Activated CD8-positive, alpha-beta T cell treated with anti-CD3 and anti-CD28 coated beads, Interleukin-2, amount 10 ng/mL, durations not matched to agents 7 days and 5 days (primary cell): ENCODE results near the gene NOSIP. TPM values are rescaled to one million over a fixed set of nuclear protein-coding genes. Genes with fewer than 3 reads are reported as not detected.

Source experiments
- ATAC-seq: fragments of 150-1000 bp; cut with Tn5 transposase; one replicate; pipeline ENCODE4 v1.10.0; 2021; ENCODE audit warnings: moderate library complexity
- CTCF ChIA-PET: fragments of 350-600 bp; sonication (Branson Sonifier 250); formaldehyde crosslinking; loops from one replicate; lab custom pipeline; 2021; ENCODE audit warnings: antibody characterized with exemption; lab: Charles Lee
- POLR2A ChIA-PET: fragments of 350-600 bp; sonication (Branson Sonifier 250); formaldehyde crosslinking; loops from one replicate; lab custom pipeline; 2021; ENCODE audit warnings: antibody characterized with exemption; lab: Charles Lee
- DNase-seq: peaks from one replicate; pipeline ENCODE4 v3.0.0-alpha.2; 2020
- H3K27ac Mint-ChIP-seq: one replicate; pipeline ENCODE4 v1.8.0; 2021; ENCODE audit warnings: mild to moderate bottlenecking, mixed read lengths
- H3K27me3 Mint-ChIP-seq: one replicate; pipeline ENCODE4 v1.8.0; 2021; ENCODE audit warnings: low read depth, mixed read lengths
- H3K36me3 Mint-ChIP-seq: one replicate; pipeline ENCODE4 v1.8.0; 2021; ENCODE audit warnings: low read depth, mixed read lengths
- H3K4me1 Mint-ChIP-seq: one replicate; pipeline ENCODE4 v1.8.0; 2021; ENCODE audit warnings: low read depth, mixed read lengths
- H3K4me3 Mint-ChIP-seq: one replicate; pipeline ENCODE4 v1.8.0; 2021; ENCODE audit warnings: mild to moderate bottlenecking, mixed read lengths
- H3K9me3 Mint-ChIP-seq: one replicate; pipeline ENCODE4 v1.8.0; 2022; ENCODE audit warnings: mixed read lengths; ENCODE audit not compliant: insufficient read depth
- total RNA-seq, 2 experiments: library from RNA; stranded (reverse); gene quantifications; one replicate each; pipeline ENCODE4 v1.2.3, GENCODE V29; 2021

NOSIP gene
- total RNA-seq, 2 experiments from 2014 or later = 147 to 159 TPM

DNA sequence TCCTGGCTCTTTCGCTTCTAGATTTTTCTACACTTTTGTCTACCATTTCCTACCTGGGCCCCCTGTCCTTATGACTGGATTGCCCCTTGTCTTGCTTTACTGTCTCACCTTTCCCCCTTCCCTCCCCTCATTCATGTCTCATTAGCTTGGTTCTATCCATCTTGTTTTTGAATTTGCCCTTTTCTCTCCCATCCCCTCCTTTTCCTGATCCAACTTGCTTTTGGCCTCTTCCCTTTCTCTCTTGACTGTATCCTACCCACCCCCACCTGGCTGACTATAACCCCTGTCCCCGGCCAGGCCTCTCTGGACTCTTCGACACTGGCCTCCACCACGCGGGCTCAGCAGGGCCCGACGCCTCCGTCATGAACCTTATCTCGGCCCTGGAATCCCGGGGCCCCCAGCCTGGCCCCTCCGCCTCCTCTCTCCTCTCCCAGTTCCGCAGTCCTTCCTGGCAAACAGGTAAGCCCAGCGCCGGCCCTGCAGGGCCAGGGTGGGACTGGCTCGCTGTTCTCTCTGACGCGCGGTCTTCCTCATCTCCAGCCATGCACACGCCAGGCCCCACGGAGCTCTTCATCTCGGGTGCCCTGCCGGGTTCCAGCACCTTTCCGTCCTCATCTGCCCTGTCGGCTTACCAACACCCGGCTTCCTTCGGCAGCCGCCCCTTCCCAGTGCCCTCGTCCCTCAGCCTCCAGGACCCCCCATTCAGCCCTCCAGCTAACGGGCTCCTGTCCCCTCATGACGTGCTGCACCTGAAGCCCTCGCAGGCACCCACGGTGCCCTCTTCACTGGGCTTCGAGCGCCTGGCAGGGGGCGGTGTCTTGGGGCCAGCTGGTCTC lies 14.0 kb upstream of the NOSIP start:
- peaks cover 30% of the 10 kb centered on the region for H3K36me3 Mint-ChIP-seq
- no peaks in the 10 kb centered on the region for H3K27me3 Mint-ChIP-seq
- no peak for DNase-seq
- H3K9me3 Mint-ChIP-seq = no peaks in the 10 kb centered on the region
- H3K27ac Mint-ChIP-seq = peak overlapping the region; percentile 82
- CTCF ChIA-PET = interaction anchor here (1.5 kb wide), 1 partner anchor 84 kb away, joined by 4 read pairs; no protein-coding TSS in a partner anchor
- H3K4me3 Mint-ChIP-seq = peak overlapping the region; percentile 80
- ATAC-seq = no peak
- peaks cover 27% of the 10 kb centered on the region for H3K4me1 Mint-ChIP-seq
- POLR2A ChIA-PET = interaction anchor here (1.7 kb wide), 1 partner anchor 14 kb away, joined by 4 read pairs; the partner anchor contains the start of gene NOSIP

DNA sequence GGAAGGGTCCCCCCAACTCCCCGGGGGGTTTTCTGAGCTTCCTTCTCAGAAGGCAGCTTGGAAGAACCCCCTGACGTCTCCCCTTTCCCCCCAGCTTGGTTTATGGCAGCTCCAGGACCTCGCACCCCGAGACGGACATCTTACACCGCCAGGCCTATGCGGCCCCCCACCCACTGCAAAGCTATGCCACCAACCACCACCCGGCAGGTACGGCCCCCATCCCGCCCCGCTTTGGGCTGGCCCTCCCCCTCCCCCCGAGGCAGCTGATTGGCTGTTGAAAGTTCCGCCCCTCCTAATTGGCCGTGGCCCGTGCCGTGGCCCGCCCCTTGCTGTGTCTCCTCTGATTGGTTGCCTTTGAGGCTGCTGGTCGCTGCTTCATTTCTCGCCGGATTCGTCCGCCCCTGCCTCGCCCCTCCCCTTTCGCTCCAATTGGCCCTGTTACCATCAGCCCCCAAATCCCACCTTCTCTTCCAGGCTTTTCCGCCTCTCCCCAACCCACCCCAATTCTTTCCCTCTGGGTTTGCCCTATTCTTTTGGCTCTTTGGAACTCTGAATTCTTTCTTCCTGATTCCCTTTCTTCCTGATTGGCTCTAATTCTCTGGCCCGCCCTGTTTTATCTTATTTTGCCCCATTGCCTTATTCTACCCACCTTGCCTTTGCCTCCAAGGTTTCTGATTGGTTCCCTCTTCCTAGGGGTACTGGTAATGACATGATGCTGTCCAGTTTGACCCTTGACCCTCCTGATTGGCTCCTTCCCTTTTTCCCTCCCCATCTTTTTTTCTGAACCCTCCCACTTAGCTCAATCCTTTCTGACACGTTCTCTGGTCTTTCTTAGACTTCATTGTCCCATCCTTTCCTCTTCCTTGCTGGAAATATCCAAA lies 13.1 kb upstream of the NOSIP start:
- Mint-ChIP-seq H3K4me3 (peak overlapping the region; percentile 80), H3K4me1 (peaks cover 31% of the 10 kb centered on the region), H3K9me3 (no peaks in the 10 kb centered on the region), H3K27me3 (peaks cover 2% of the 10 kb centered on the region), H3K27ac (peak overlapping the region; percentile 82), H3K36me3 (peaks cover 26% of the 10 kb centered on the region)
- CTCF ChIA-PET = interaction anchor here (0.9 to 1.5 kb wide), 3 partner anchors 23 to 85 kb away, joined by 4 to 5 read pairs (median 4); no protein-coding TSS in a partner anchor
- POLR2A ChIA-PET = interaction anchor here (1.1 to 1.7 kb wide), 3 partner anchors 13 to 72 kb away, joined by 3 to 4 read pairs (median 4); partner anchors contain the start of genes BCL2L12, IRF3, NOSIP and RRAS
- DNase-seq = peak; percentile 96
- ATAC-seq = peak; percentile 57

DNA sequence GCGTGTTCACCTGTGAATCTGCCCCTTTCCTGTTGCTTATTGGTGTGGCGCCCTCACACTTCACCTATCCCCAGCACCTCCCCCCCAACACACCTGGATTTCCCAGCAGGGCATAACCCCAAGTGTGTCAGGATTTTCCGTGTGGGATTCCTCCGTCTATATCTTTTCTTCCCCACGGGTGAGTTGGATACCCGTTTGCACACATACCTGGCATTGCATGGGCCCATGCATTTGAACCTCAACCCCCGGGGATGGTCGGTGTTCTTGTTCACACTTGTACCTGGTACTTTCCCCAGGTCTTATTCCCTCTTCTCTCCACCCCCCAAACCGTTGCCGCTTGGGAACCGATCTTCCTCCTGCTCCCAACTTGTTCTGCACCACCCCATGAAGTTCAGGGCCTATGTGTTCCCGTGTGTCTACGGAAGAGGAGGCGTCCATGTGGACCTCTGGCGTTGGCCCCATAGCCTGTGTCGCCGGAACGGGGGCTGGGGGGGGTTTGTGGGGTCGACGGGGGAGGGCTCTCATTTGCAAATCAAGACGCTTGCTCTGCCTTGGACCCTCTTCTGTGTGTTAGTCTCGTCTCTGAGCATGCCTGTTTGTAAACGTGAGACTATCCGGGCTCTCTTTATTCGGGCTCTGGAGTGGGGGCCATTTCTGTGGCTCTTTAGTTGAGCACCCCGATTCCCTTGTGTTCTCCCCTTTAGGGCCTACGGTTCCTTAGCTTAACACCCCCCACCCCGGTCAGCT lies 12.3 kb upstream of the NOSIP start:
- POLR2A ChIA-PET = interaction anchor here (1.1 to 3.6 kb wide), 5 partner anchors 12 to 73 kb away, joined by 3 to 18 read pairs (median 4); partner anchors contain the start of genes BCL2L12, IRF3, NOSIP and RRAS
- Mint-ChIP-seq H3K36me3 (peaks cover 21% of the 10 kb centered on the region), H3K27ac (peak overlapping the region; percentile 82), H3K4me3 (peak overlapping the region; percentile 80), H3K4me1 (peaks cover 31% of the 10 kb centered on the region), H3K9me3 (no peaks in the 10 kb centered on the region), H3K27me3 (peaks cover 2% of the 10 kb centered on the region)
- CTCF ChIA-PET = interaction anchor here (0.9 to 1.5 kb wide), 3 partner anchors 22 to 86 kb away, joined by 4 to 5 read pairs (median 4); no protein-coding TSS in a partner anchor
- no peak for ATAC-seq
- DNase-seq = peak; percentile 43

- ChIA-PET CTCF (interaction anchor here (1.0 kb wide), 1 partner anchor 175 kb away, joined by 3 read pairs; the partner anchor contains the start of gene AP2A1), POLR2A (interaction anchor here (0.9 to 3.6 kb wide), 4 partner anchors 12 to 86 kb away, joined by 3 to 18 read pairs (median 6); partner anchors contain the start of genes NOSIP, PRMT1, RRAS and SCAF1)
- peak overlapping the region; percentile 80 for H3K4me3 Mint-ChIP-seq
- DNase-seq (peak; percentile 64), ATAC-seq (no peak)
- peak overlapping the region; percentile 83 for H3K27ac Mint-ChIP-seq
- peaks cover 2% of the 10 kb centered on the region for H3K27me3 Mint-ChIP-seq
- H3K36me3 Mint-ChIP-seq = peaks cover 21% of the 10 kb centered on the region
- peaks cover 31% of the 10 kb centered on the region for H3K4me1 Mint-ChIP-seq
- H3K9me3 Mint-ChIP-seq = no peaks in the 10 kb centered on the region
Measured at GRCh38 chr19:49591731-49592485, 11.6 kb upstream of the NOSIP start.

GRCh38 chr19:49590971-49591730 lies 10.8 kb upstream of the NOSIP start, which contains the start of gene PRR12:
Gene PRR12, plus strand, starts transcription at chr19:49591182. Its CDS starts 473 bp downstream, at chr19:49591655.
- POLR2A ChIA-PET = interaction anchor here (0.9 to 3.6 kb wide), 8 partner anchors 11 to 284 kb away, joined by 3 to 41 read pairs (median 4); partner anchors contain the start of genes NOSIP, PRMT1, PRRG2 and RRAS
- no peaks in the 10 kb centered on the region for H3K9me3 Mint-ChIP-seq
- DNase-seq = peak; percentile 76
- peaks cover 2% of the 10 kb centered on the region for H3K27me3 Mint-ChIP-seq
- H3K27ac Mint-ChIP-seq = peak within 1 kb of the TSS; percentile 92
- H3K4me1 Mint-ChIP-seq = peaks cover 31% of the 10 kb centered on the region
- H3K36me3 Mint-ChIP-seq = peaks cover 21% of the 10 kb centered on the region
- CTCF ChIA-PET = interaction anchor here (1.0 to 1.5 kb wide), 4 partner anchors 86 to 278 kb away, joined by 3 to 10 read pairs (median 4); partner anchors contain the start of genes AP2A1 and PRMT1
- H3K4me3 Mint-ChIP-seq = peak within 1 kb of the TSS; percentile 80
- ATAC-seq = peak; percentile 27

GRCh38 chr19:49590071-49590970 lies 10.0 kb upstream of the NOSIP start:
- ChIA-PET CTCF (interaction anchor here (0.7 to 1.5 kb wide), 8 partner anchors 10 to 279 kb away, joined by 3 to 10 read pairs (median 4); partner anchors contain the start of genes NOSIP, PRMT1 and RRAS), POLR2A (interaction anchor here (0.6 to 3.6 kb wide), 7 partner anchors 11 to 1214 kb away, joined by 3 to 41 read pairs (median 5); partner anchors contain the start of genes NOSIP, PRMT1, PRRG2 and RRAS)
- DNase-seq = peak; percentile 98
- Mint-ChIP-seq H3K27me3 (peaks cover 2% of the 10 kb centered on the region), H3K4me3 (peak overlapping the region; percentile 80), H3K27ac (peak overlapping the region; percentile 92), H3K36me3 (peaks cover 21% of the 10 kb centered on the region), H3K9me3 (no peaks in the 10 kb centered on the region), H3K4me1 (peaks cover 31% of the 10 kb centered on the region)
- ATAC-seq = peak; percentile 85

- ATAC-seq (no peak), DNase-seq (peak; percentile 35)
- Mint-ChIP-seq H3K27me3 (peaks cover 2% of the 10 kb centered on the region), H3K9me3 (no peaks in the 10 kb centered on the region), H3K36me3 (peaks cover 16% of the 10 kb centered on the region), H3K27ac (peak overlapping the region; percentile 35), H3K4me3 (no peak overlapping the region), H3K4me1 (peaks cover 30% of the 10 kb centered on the region)
- CTCF ChIA-PET = interaction anchor here (0.7 to 1.5 kb wide), 7 partner anchors 9 to 280 kb away, joined by 3 to 10 read pairs (median 3); partner anchors contain the start of genes NOSIP, PRMT1 and RRAS
- POLR2A ChIA-PET = interaction anchor here (0.6 to 3.6 kb wide), 6 partner anchors 10 to 1215 kb away, joined by 3 to 41 read pairs (median 6); partner anchors contain the start of genes NOSIP, PRMT1, PRRG2 and RRAS
Measured at GRCh38 chr19:49589502-49589905, 9.1 kb upstream of the NOSIP start.

DNA sequence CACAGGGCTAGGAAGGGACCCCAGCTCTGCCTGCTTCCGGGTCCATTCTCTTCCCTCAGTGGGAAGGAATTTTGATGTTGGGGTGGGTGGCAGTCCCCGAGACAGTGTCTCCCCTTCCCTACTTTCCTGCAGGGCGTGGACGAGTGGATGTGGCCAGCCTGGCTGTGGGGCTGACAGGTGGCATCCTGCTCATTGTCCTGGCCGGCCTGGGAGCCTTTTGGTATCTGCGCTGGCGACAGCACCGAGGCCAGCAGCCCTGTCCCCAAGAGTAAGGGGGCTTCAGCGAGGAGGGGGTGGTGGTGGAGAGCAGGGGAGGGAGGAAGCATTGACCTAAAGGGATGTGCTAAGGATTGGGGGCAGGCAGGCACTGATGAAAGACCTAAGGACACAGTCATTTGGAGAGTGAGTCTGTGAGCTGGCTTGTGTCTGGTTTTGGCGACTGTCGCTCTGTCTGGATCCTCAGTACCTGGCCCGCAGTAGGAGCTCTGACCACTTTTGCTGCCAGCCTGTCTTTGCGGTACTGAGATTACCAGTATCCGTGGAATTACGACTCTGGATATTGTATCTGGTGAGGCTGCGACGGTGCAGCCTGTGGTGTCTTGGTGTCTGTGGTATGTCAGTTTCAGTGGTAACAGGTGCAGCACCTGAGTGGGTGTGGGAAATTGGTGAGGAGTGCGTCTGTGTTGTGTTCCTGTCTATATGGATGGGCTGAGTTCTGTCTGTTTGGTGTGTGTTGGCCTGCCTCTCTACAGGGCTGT lies 8.2 kb upstream of the NOSIP start:
- Mint-ChIP-seq H3K9me3 (no peaks in the 10 kb centered on the region), H3K27ac (peak overlapping the region; percentile 12), H3K4me1 (peaks cover 20% of the 10 kb centered on the region), H3K4me3 (no peak overlapping the region), H3K27me3 (peaks cover 2% of the 10 kb centered on the region), H3K36me3 (peaks cover 8% of the 10 kb centered on the region)
- POLR2A ChIA-PET = interaction anchor here (1.1 to 3.5 kb wide), 2 partner anchors 9 to 101 kb away, joined by 4 to 41 read pairs; partner anchors contain the start of genes NOSIP and PRRG2
- CTCF ChIA-PET = interaction anchor here (1.6 kb wide), 1 partner anchor 92 kb away, joined by 5 read pairs; no protein-coding TSS in a partner anchor
- DNase-seq (peak; percentile 37), ATAC-seq (no peak)
